ENCODE measurements around the gene EXOC8.

Gene EXOC8

GRCh38 chr1:231318568-231318967, 19.1 kb downstream of the EXOC8 start:
- H3K27ac ChIP-seq (ENCODE audit: insufficient read depth, low read depth, low read length, poor library complexity, severe bottlenecking) = no peak overlapping the region
- WGBS, 2 experiments = 90 to 91% methylated on average over 4 of the region's 4 CpGs
- no peaks in the 10 kb centered on the region for H3K9me3 ChIP-seq (ENCODE audit: control insufficient read depth, low read length)
- no peaks in the 10 kb centered on the region for H3K4me1 ChIP-seq (ENCODE audit: control insufficient read depth, insufficient read depth, low read length)
- H3K36me3 ChIP-seq (ENCODE audit: control insufficient read depth, insufficient read depth, low read length) = no peaks in the 10 kb centered on the region
- H3K4me3 ChIP-seq (ENCODE audit: insufficient read depth, low read depth, low read length) = no peak overlapping the region
- H3K27me3 ChIP-seq (ENCODE audit: control insufficient read depth, insufficient read depth, low read length, poor library complexity, severe bottlenecking) = peaks cover 3% of the 10 kb centered on the region

- 94 to 95% methylated on average over 15 of the region's 15 CpGs for WGBS, 2 experiments
- peaks cover 3% of the 10 kb centered on the region for H3K27me3 ChIP-seq (ENCODE audit: control insufficient read depth, insufficient read depth, low read length, poor library complexity, severe bottlenecking)
These were observed 19.7 kb downstream of the EXOC8 start for GRCh38 chr1:231318015-231318355.

GRCh38 chr1:231317306-231318014, 20.2 kb downstream of the EXOC8 start:
- Histone ChIP-seq H3K4me3 (ENCODE audit: insufficient read depth, low read depth, low read length) (no peak overlapping the region), H3K9me3 (ENCODE audit: control insufficient read depth, low read length) (no peaks in the 10 kb centered on the region), H3K27ac (ENCODE audit: insufficient read depth, low read depth, low read length, poor library complexity, severe bottlenecking) (no peak overlapping the region), H3K4me1 (ENCODE audit: control insufficient read depth, insufficient read depth, low read length) (no peaks in the 10 kb centered on the region), H3K27me3 (ENCODE audit: control insufficient read depth, insufficient read depth, low read length, poor library complexity, severe bottlenecking) (peaks cover 3% of the 10 kb centered on the region), H3K36me3 (ENCODE audit: control insufficient read depth, insufficient read depth, low read length) (no peaks in the 10 kb centered on the region)
- 95 to 96% methylated on average over 44 of the region's 44 CpGs for WGBS, 2 experiments

More at GRCh38 chr1:231318015-231318355, 19.7 kb downstream of the EXOC8 start:
- no peaks in the 10 kb centered on the region for H3K9me3 ChIP-seq (ENCODE audit: control insufficient read depth, low read length)
- H3K4me1 ChIP-seq (ENCODE audit: control insufficient read depth, insufficient read depth, low read length) = no peaks in the 10 kb centered on the region
- H3K36me3 ChIP-seq (ENCODE audit: control insufficient read depth, insufficient read depth, low read length) = no peaks in the 10 kb centered on the region
- no peak overlapping the region for H3K27ac ChIP-seq (ENCODE audit: insufficient read depth, low read depth, low read length, poor library complexity, severe bottlenecking)
- no peak overlapping the region for H3K4me3 ChIP-seq (ENCODE audit: insufficient read depth, low read depth, low read length)

- H3K36me3 ChIP-seq (ENCODE audit: control insufficient read depth, insufficient read depth, low read length) = no peaks in the 10 kb centered on the region
These were observed 21.8 kb downstream of the EXOC8 start for GRCh38 chr1:231315887-231316286.

GRCh38 chr1:231313661-231314060, 24.0 kb downstream of the EXOC8 start:
- Histone ChIP-seq H3K27me3 (ENCODE audit: control insufficient read depth, insufficient read depth, low read length, poor library complexity, severe bottlenecking) (peaks cover 3% of the 10 kb centered on the region), H3K9me3 (ENCODE audit: control insufficient read depth, low read length) (no peaks in the 10 kb centered on the region), H3K27ac (ENCODE audit: insufficient read depth, low read depth, low read length, poor library complexity, severe bottlenecking) (no peak overlapping the region), H3K4me3 (ENCODE audit: insufficient read depth, low read depth, low read length) (no peak overlapping the region), H3K36me3 (ENCODE audit: control insufficient read depth, insufficient read depth, low read length) (no peaks in the 10 kb centered on the region), H3K4me1 (ENCODE audit: control insufficient read depth, insufficient read depth, low read length) (no peaks in the 10 kb centered on the region)
- 91 to 93% methylated on average over 4 of the region's 4 CpGs for WGBS, 2 experiments

More at GRCh38 chr1:231315887-231316286, 21.8 kb downstream of the EXOC8 start:
- no peaks in the 10 kb centered on the region for H3K4me1 ChIP-seq (ENCODE audit: control insufficient read depth, insufficient read depth, low read length)
- 42 to 45% methylated on average over 11 of the region's 11 CpGs for WGBS, 2 experiments
- H3K27me3 ChIP-seq (ENCODE audit: control insufficient read depth, insufficient read depth, low read length, poor library complexity, severe bottlenecking) = peaks cover 3% of the 10 kb centered on the region
- no peak overlapping the region for H3K4me3 ChIP-seq (ENCODE audit: insufficient read depth, low read depth, low read length)
- H3K27ac ChIP-seq (ENCODE audit: insufficient read depth, low read depth, low read length, poor library complexity, severe bottlenecking) = no peak overlapping the region
- H3K9me3 ChIP-seq (ENCODE audit: control insufficient read depth, low read length) = no peaks in the 10 kb centered on the region

- WGBS, 2 experiments = 92 to 94% methylated on average over 5 of the region's 5 CpGs
- Histone ChIP-seq H3K4me3 (ENCODE audit: insufficient read depth, low read depth, low read length) (no peak overlapping the region), H3K27me3 (ENCODE audit: control insufficient read depth, insufficient read depth, low read length, poor library complexity, severe bottlenecking) (peaks cover 3% of the 10 kb centered on the region), H3K27ac (ENCODE audit: insufficient read depth, low read depth, low read length, poor library complexity, severe bottlenecking) (no peak overlapping the region), H3K4me1 (ENCODE audit: control insufficient read depth, insufficient read depth, low read length) (no peaks in the 10 kb centered on the region), H3K9me3 (ENCODE audit: control insufficient read depth, low read length) (no peaks in the 10 kb centered on the region), H3K36me3 (ENCODE audit: control insufficient read depth, insufficient read depth, low read length) (no peaks in the 10 kb centered on the region)
These were observed 25.2 kb downstream of the EXOC8 start for GRCh38 chr1:231312432-231312788.

- Histone ChIP-seq H3K36me3 (ENCODE audit: control insufficient read depth, insufficient read depth, low read length) (no peaks in the 10 kb centered on the region), H3K4me3 (ENCODE audit: insufficient read depth, low read depth, low read length) (no peak overlapping the region), H3K9me3 (ENCODE audit: control insufficient read depth, low read length) (no peaks in the 10 kb centered on the region), H3K27ac (ENCODE audit: insufficient read depth, low read depth, low read length, poor library complexity, severe bottlenecking) (no peak overlapping the region), H3K4me1 (ENCODE audit: control insufficient read depth, insufficient read depth, low read length) (no peaks in the 10 kb centered on the region), H3K27me3 (ENCODE audit: control insufficient read depth, insufficient read depth, low read length, poor library complexity, severe bottlenecking) (peaks cover 3% of the 10 kb centered on the region)
- WGBS, 2 experiments = 85 to 86% methylated on average over 7 to 8 of the region's 8 CpGs
These were observed 25.8 kb downstream of the EXOC8 start for GRCh38 chr1:231311720-231312431.

- WGBS, 2 experiments = 88 to 94% methylated on average over 10 of the region's 10 CpGs
- peaks cover 3% of the 10 kb centered on the region for H3K27me3 ChIP-seq (ENCODE audit: control insufficient read depth, insufficient read depth, low read length, poor library complexity, severe bottlenecking)
- no peaks in the 10 kb centered on the region for H3K4me1 ChIP-seq (ENCODE audit: control insufficient read depth, insufficient read depth, low read length)
- no peaks in the 10 kb centered on the region for H3K36me3 ChIP-seq (ENCODE audit: control insufficient read depth, insufficient read depth, low read length)
- H3K9me3 ChIP-seq (ENCODE audit: control insufficient read depth, low read length) = no peaks in the 10 kb centered on the region
- no peak overlapping the region for H3K27ac ChIP-seq (ENCODE audit: insufficient read depth, low read depth, low read length, poor library complexity, severe bottlenecking)
- H3K4me3 ChIP-seq (ENCODE audit: insufficient read depth, low read depth, low read length) = no peak overlapping the region
These were observed 27.2 kb downstream of the EXOC8 start for GRCh38 chr1:231310391-231310934.

GRCh38 chr1:231301990-231302389, 35.7 kb downstream of the EXOC8 start:
- Histone ChIP-seq H3K36me3 (ENCODE audit: control insufficient read depth, insufficient read depth, low read length) (no peaks in the 10 kb centered on the region), H3K27me3 (ENCODE audit: control insufficient read depth, insufficient read depth, low read length, poor library complexity, severe bottlenecking) (no peaks in the 10 kb centered on the region), H3K27ac (ENCODE audit: insufficient read depth, low read depth, low read length, poor library complexity, severe bottlenecking) (no peak overlapping the region), H3K4me3 (ENCODE audit: insufficient read depth, low read depth, low read length) (no peak overlapping the region), H3K4me1 (ENCODE audit: control insufficient read depth, insufficient read depth, low read length) (no peaks in the 10 kb centered on the region), H3K9me3 (ENCODE audit: control insufficient read depth, low read length) (no peaks in the 10 kb centered on the region)
- WGBS, 2 experiments = 93% methylated on average over 3 of the region's 3 CpGs

- 92% methylated on average over 4 of the region's 4 CpGs for WGBS, 2 experiments
- Histone ChIP-seq H3K4me3 (ENCODE audit: insufficient read depth, low read depth, low read length) (no peak overlapping the region), H3K27me3 (ENCODE audit: control insufficient read depth, insufficient read depth, low read length, poor library complexity, severe bottlenecking) (no peaks in the 10 kb centered on the region)
These were observed 41.7 kb downstream of the EXOC8 start for GRCh38 chr1:231295938-231296337.

More at GRCh38 chr1:231295938-231296337, 41.7 kb downstream of the EXOC8 start:
- Histone ChIP-seq H3K27ac (ENCODE audit: insufficient read depth, low read depth, low read length, poor library complexity, severe bottlenecking) (no peak overlapping the region), H3K4me1 (ENCODE audit: control insufficient read depth, insufficient read depth, low read length) (no peaks in the 10 kb centered on the region), H3K36me3 (ENCODE audit: control insufficient read depth, insufficient read depth, low read length) (no peaks in the 10 kb centered on the region), H3K9me3 (ENCODE audit: control insufficient read depth, low read length) (no peaks in the 10 kb centered on the region)
